HG03354 (cell line): Measurements from ENCODE around the gene UBB.

Experiments
- ATAC-seq: cut with Tn5 transposase; IDR thresholded peaks from one replicate; pipeline ENCODE4 v1.9.1; 2021; ENCODE audit warnings: mild to moderate bottlenecking; ENCODE audit not compliant: unreplicated experiment, poor library complexity, severe bottlenecking

UBB gene

GRCh38 chr17:16415031-16415924, 34.4 kb downstream of the UBB start, which contains the start of gene TRPV2:
Gene TRPV2 (plus strand): TSS chr17:16415571. CDS start chr17:16417669, 2,098 bp downstream.
- ATAC-seq = peak; percentile 55

GRCh38 chr17:16417399-16417798, 36.5 kb downstream of the UBB start:
- no peak for ATAC-seq

DNA sequence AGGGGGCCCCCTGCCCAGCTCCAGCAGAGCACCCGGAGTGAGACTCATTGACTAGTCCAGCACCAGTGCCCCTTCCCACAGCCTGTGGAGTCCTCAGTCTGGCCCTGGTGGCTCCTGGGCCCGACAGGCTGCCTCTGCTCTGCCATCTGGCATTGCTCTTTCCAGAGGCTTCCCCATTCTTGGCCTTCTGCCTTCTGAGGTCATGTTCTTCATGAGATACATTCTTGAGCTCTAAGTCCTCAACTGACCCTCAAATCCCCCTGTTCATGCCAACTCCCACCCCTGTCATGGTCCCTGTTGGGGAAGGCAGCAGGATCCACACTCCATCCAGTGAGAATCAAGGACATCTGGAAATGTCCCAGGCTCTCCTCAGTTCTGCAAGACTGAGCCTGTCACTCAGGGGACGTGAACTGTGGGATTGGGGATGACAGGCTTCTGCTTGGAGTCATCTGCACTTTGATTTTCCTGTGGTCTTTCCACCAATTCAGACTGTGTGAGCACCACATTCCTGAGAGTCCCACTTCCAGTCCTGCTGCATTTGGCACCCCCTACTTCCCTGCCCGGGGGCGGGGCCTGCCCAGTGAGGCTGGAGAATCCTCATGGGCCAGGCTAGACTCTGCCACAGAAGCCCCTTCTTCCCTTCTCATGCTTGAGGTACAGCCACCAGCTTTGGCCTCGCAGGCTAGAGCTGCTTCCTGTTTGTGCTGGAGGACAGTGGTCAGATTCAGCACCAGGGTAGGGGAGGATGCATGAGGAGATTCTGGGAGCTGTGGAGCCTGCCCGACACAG, 37.2 kb downstream of the UBB start:
- ATAC-seq = no peak

- no peak for ATAC-seq
Measured at GRCh38 chr17:16418685-16419068, 37.8 kb downstream of the UBB start.

DNA sequence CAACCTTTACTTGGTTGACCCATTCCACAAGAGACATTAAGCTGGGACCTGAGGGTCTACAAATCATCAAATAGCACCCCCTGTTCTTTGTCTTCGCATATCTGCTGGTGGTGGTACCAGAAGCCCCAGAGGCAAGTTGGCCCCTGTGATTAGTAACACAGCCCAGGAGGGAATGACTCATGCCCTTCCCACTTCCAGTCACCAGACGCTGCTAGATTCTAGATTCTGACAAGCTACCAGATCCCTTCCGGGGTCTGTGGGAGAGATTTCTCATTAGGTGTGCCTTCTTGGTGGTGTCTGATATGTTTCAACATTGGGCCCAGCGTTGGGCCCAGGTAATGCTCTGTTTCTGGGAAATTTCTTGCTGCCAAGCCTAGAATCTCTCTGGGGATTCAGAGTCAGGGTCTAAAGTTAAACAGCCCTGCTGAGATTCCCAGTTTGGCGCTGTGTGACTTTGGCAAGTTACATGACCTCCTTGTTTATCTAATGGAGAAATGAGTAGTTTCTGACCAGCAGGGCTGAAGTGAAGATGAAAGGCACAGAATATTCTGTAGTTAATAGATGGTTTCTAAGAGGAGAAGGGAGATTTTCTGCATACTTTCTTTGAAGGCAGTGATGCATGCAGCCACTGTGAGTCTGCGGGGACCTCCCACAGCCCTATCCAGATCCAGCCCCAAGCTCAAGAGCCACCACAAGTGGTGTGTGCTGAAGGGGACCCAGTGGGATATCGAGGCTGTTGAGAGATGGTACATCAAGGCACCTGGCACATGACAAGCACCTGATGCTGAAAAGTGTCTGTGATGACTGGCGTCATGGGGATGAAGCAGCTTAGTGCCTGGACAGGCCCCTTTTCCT, 38.4 kb downstream of the UBB start:
- peak; percentile 49 for ATAC-seq

GRCh38 chr17:16419929-16420271, 39.0 kb downstream of the UBB start:
- no peak for ATAC-seq

DNA sequence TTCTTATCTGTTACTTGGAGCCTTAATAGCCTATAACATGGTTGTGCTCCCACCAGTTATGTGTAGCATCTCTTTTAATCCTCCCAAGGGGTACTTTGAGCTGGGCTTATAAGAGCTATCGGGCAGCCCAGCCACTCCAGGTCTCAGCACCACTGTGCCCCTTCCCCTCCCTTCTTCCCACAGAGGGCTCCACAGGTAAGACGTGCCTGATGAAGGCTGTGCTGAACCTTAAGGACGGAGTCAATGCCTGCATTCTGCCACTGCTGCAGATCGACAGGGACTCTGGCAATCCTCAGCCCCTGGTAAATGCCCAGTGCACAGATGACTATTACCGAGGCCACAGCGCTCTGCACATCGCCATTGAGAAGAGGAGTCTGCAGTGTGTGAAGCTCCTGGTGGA, 41.5 kb downstream of the UBB start:
- no peak for ATAC-seq

DNA sequence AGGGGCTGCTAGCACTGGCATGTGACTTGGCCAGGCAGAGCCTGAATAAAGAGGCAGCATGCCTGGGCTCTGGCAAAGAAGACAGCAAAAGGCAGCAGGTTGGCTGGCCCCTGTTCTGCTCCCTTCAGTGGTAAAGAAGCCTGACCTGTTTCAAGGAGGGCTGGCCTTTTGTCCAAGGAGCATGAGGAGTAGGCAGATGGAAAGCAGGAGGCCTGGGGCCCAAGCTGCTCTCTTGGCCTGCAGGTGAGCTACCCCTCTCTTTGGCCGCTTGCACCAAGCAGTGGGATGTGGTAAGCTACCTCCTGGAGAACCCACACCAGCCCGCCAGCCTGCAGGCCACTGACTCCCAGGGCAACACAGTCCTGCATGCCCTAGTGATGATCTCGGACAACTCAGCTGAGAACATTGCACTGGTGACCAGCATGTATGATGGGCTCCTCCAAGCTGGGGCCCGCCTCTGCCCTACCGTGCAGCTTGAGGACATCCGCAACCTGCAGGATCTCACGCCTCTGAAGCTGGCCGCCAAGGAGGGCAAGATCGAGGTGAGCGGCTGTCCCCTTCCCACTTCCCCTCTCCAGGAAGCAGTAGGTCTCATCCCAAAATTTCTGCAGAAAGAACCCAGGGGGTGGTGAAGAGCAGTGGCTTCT, 42.5 kb downstream of the UBB start:
- no peak for ATAC-seq

GRCh38 chr17:16425202-16425601, 44.3 kb downstream of the UBB start:
- no peak for ATAC-seq

DNA sequence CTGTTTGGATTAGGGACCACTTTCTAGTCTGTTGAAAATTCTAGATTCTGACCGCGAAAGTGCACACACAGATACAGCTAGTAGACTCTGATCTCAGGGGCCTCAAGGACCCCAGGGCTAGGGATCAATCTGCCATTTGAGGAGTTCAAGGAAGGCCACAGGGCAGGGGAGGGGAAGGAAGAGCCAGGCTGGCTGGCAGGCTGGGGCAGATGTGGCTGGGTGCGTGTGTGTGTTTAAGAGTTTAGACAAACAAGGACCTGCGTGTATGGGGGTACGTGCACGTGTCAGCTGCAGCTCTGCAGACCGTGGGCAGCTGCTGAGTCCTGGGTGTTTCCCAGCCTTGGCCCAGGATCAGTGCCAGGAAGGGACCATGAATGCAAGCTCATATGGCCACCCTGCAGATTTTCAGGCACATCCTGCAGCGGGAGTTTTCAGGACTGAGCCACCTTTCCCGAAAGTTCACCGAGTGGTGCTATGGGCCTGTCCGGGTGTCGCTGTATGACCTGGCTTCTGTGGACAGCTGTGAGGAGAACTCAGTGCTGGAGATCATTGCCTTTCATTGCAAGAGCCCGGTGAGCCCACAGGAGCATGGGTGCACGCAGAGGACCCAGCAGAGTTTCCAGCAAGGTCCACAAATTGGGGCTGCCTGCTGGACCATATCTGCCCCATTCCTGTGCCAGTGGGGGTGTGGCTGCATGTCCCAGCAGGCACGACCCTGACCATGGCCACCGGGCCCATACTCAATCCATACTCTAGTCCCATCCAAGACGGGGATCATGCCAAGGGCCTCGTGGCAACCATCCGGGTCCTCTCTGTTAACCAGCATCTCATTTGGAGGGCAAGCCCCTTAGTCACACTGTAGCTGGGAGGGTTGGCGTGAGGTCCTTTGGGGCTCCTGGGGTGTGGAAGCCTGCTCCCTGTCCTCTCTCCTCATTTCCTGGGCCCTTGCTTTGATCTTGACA, 45.1 kb downstream of the UBB start:
- ATAC-seq = no peak

DNA sequence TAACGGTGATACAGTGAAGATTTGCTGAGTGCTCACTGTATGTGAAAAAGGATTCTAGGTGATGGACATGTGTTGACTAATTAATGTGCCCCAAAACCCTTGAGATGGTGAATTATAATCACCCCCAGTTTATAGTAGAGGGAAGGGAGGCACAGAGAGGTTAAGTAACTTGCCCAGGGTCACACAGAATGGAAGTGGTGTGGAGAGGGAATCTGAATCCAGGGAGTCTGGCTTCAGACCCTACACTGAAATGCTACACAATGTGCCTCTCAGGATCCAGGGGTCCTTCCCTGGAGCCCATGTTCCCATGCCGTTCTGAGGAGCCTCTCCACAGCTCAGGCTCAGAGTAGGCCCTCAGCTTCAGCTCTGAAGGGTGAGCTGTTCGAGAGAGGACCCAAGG, 46.1 kb downstream of the UBB start:
- no peak for ATAC-seq

DNA sequence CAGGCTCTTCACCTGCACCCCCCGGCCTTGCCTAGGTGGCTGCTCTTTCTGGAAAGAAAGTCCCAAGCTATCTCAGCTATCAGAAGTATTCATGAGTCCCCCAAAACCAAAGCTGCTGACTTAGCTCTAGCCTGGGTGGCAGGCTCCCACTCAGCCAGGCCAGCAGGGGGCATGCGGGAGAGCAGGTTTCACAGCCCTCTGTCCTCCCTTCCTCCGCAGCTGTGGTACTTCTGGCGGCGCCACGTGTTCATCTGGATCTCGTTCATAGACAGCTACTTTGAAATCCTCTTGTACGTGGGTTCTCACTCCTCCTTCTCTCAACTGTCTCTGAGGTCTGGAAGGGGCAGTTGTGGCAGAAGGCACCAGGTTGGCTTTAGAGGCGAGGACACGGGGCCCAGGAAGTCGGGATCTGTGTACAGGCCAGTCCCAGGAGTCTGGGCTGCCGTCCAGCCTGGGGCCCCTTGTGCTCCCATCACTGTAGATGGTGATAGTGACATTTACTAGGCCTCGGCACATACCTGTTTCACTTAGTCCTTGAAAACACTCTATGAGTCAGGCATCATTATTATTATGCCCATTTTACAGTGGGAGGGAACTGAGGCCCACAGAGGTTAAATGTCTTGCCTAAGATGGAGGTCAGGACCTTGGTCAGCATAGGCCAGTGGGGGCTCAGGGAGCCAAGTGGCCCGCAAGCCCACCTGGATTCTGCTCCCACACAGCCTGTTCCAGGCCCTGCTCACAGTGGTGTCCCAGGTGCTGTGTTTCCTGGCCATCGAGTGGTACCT, 47.4 kb downstream of the UBB start:
- no peak for ATAC-seq

- no peak for ATAC-seq
Measured at GRCh38 chr17:16429083-16429482, 48.2 kb downstream of the UBB start.

DNA sequence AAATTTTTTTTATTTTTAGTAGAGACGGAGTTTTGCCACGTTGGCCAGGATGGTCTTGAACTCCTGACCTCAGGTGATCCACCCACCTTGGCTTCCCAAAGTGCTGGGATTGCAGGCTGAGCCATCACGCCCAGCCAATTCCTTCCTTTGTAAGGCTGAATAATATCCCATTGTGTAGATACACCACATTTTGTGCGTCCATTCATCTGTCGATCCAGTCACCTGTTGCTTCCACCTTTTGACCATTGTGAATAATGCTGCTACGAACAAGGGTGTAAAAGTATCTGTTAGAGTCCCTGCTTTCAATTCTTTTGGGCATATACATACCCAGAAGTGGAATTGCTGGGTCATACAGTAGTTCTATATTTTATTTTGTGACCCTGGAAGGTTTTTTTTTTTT, 49.8 kb downstream of the UBB start:
- ATAC-seq = no peak

DNA sequence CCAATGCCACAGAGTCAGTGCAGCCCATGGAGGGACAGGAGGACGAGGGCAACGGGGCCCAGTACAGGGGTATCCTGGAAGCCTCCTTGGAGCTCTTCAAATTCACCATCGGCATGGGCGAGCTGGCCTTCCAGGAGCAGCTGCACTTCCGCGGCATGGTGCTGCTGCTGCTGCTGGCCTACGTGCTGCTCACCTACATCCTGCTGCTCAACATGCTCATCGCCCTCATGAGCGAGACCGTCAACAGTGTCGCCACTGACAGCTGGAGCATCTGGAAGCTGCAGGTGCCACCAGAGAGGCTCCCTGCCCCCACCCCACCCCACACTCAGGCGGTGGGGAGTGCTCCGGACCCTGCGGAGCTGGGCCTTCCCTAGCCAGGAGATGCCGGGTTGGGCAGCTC, 51.1 kb downstream of the UBB start:
- ATAC-seq = no peak
